ENCODE measurements around the gene NPY1R.

NPY1R gene

DNA sequence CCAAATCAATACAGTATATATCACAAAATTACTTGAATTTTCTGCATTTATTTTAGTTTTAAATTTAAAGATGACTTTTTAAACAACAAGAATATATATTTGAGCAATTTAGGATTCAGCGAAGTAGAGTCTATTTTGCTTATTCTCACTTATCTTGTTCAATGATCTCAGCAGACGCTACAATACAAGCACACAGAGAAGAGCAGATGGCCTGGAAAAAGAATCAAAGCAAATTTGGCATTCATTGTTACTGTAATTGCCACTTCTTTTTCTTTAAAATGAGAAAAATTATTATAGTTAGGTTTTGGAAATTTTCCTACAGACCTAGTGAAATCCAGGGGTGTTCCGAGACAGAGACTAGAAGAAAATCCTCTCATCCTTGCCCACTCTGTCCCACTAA is 57.5 kb downstream of the NPY1R start:
- no peak for DNase-seq
